MG63 (cell line): ENCODE data around the gene ZBTB16. TPM values are rescaled to one million over a fixed set of nuclear protein-coding genes. Genes with fewer than 3 reads are reported as not detected.

Experiments
- DNase-seq: peaks from one replicate; pipeline ENCODE4 v3.0.0-alpha.2; 2020
- H3K27me3 ChIP-seq: fragments of 250-450 bp; sonication (Bioruptor Pico); 2 replicates; pipeline ENCODE4 v1.5.1; 2020; ENCODE audit warnings: mild to moderate bottlenecking, moderate library complexity
- H3K36me3 ChIP-seq: fragments of 250-450 bp; sonication (Bioruptor Pico); 2 replicates; pipeline ENCODE4 v1.5.1; 2020; ENCODE audit warnings: mild to moderate bottlenecking, moderate library complexity
- H3K4me3 ChIP-seq: fragments of 250-450 bp; sonication (Bioruptor Pico); 2 replicates; pipeline ENCODE4 v1.5.1; 2020; ENCODE audit warnings: mild to moderate bottlenecking, moderate library complexity
- H3K9me3 ChIP-seq: fragments of 250-450 bp; sonication (Bioruptor Pico); 2 replicates; pipeline ENCODE4 v1.5.1; 2020; ENCODE audit warnings: mild to moderate bottlenecking, moderate library complexity
- total RNA-seq: library from RNA; depleted of rRNA; stranded (reverse); fragments of >200 nt; shearing (Covaris generic); gene quantifications from 2 replicates; pipeline ENCODE4 v1.2.3, GENCODE V29; 2014; ENCODE audit warnings: low replicate concordance

The ZBTB16 gene
- total RNA-seq, 1 experiment from 2014 or later, result not detected

DNA sequence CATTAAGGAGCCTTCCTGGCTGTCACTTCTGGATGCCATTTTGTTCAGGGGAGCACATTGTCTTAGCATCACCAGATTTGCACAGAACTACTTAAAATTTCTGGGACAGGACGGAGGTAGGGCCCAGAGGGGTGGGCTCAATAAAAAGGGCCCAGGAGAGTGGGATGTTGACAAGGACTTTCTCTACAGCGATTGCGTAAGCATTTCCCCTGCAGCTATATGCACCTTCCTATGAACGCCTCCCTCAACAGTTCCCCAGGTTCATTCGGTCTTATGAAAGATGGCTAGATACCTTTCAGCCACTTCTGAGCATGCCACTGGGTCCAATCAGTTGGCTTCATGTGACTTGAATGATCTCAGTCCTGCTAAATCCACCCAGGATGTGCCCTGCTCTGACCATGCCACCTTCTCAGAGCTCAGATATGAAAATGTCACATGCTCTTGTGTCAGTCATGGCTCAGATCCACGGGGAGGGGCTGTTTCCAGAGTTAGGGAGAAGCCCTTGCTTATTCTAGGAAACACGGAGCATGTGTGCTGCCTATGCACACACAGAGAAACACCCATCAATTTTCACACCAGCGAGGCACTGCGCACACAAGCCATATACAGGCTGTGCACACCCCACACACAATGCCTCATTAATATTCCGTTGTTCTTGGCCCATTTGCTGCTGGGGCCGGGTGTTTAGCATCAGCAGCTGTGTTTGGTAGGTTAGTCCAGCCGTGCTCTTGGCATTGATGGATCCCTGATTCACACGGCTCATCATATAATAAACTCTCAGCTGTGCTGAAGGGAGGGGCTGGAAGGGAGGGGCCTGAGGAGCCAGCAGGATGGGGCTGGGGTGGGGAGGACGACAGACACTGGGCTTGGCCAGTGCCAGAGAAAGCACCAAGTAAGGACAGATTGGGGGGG is 184.2 kb downstream of the ZBTB16 start:
- Histone ChIP-seq H3K4me3 (no peak overlapping the region), H3K9me3 (no peaks in the 10 kb centered on the region), H3K36me3 (no peaks in the 10 kb centered on the region), H3K27me3 (no peaks in the 10 kb centered on the region; the same call in 1 of the 2 replicates)
- peak; percentile 38 for DNase-seq

DNA sequence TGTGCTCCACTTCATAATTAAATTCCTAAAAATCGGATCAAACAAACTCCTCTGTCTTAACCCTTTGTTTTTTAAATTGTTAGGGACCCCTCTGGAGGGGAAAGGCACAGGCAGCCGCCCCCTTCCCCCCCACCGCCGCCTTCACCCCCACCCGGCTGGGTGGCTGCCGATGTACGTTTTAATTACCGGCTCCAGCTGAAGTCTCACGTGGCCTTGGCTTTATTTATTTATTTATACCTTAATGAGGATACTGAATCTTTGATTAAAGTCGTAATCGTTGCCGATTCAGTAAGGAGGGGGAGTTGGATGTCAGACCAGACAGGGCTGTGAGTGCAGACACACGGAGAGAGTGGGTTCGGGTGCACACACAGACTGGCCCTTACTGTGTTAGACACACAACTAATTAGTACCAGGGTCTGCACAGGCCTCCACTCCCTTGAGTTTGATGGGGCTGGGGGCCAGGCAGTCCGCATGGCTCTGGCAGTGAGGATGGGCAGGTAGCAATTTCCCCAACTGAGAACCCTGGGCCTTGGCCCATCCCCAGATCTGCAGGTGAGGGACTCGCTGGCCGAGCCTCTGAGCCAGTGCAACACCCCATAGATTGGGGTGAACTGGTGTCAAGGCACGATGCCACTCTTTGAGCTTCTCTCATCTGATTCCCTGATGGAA is 185.3 kb downstream of the ZBTB16 start:
- DNase-seq, result no peak
- Histone ChIP-seq H3K9me3 (no peaks in the 10 kb centered on the region), H3K27me3 (no peaks in the 10 kb centered on the region; the same call in 1 of the 2 replicates), H3K36me3 (no peaks in the 10 kb centered on the region), H3K4me3 (no peak overlapping the region)

GRCh38 chr11:114246321-114247069 is 187.0 kb downstream of the ZBTB16 start:
- Histone ChIP-seq H3K4me3 (no peak overlapping the region), H3K27me3 (no peaks in the 10 kb centered on the region; the same call in 1 of the 2 replicates), H3K36me3 (no peaks in the 10 kb centered on the region), H3K9me3 (no peaks in the 10 kb centered on the region)
- no peak for DNase-seq

DNA sequence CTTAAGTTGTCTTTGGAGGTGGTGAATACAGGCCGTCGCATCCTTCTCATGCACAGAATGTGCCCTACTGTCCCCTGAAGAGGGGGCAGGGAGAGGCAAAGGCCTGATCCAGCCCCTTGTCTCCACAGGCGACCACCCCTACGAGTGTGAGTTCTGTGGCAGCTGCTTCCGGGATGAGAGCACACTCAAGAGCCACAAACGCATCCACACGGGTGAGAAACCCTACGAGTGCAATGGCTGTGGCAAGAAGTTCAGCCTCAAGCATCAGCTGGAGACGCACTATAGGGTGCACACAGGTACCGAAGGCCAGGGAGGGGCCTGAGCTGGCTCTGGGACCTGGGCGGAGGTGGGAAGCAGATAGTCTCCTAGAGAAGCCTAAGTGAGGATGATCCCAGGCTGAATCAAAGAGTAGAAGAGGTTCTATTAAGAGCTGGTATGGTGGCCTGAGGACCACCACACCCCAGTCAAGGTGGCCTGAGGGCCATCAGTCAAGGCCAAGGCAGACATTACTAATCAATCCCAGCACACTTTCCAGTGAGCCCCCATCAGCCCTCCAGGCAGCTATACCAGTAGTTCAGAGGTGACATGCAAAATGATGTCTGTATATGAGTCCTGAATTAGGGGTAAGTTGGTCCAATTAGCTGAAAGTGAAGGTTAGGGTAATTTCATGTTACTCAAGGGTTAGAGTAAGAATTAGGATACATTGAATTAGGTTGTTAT is 187.7 kb downstream of the ZBTB16 start:
- H3K9me3 ChIP-seq, result no peaks in the 10 kb centered on the region
- H3K4me3 ChIP-seq, result no peak overlapping the region
- H3K36me3 ChIP-seq, result no peaks in the 10 kb centered on the region
- DNase-seq, result no peak
- no peaks in the 10 kb centered on the region; the same call in 1 of the 2 replicates for H3K27me3 ChIP-seq

- Histone ChIP-seq H3K9me3 (no peaks in the 10 kb centered on the region), H3K27me3 (no peaks in the 10 kb centered on the region; the same call in 1 of the 2 replicates), H3K36me3 (no peaks in the 10 kb centered on the region), H3K4me3 (no peak overlapping the region)
- DNase-seq, result no peak
These were observed 190.7 kb downstream of the ZBTB16 start for GRCh38 chr11:114250180-114250579.

DNA sequence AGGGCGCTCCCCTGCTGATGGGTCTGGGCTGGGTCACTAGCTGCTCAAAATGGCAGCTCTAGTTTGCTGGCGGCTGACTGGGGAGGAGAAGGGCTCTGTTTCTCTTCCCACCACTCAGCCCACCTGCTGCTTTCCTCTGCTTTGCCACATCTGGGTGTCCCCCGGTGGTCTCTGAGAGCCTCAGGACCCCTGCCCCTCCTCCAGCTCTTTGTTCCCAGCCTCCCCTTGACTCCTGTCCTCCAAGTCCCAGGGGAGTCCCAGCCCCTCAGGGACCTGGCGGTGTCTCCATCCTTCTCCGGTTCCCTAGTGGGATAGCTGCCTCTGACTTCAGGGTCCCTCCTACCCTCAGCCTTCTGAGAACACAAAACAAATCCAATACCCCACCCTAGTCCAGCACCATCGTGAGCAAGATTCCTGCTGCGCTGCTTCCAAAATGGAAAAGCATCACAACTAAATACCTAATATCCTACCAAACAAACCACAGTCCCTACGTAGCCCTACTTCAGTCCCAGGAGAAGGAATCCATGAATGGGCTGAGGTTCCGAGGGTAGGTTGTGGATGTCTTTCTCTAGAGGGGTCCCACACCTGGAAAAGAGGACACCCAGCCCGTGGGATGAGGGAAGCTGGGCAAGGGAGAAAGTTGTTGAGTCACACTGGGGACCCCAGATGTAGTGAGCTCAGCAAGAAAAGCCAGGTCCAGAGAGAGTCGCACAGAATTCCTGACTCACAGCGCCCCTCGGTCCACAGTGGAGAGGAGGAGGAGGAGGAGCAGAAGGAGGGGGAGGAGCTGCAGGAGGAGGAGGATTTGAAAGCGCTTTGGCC is 191.7 kb downstream of the ZBTB16 start:
- Histone ChIP-seq H3K9me3 (no peaks in the 10 kb centered on the region), H3K36me3 (no peaks in the 10 kb centered on the region), H3K27me3 (no peaks in the 10 kb centered on the region), H3K4me3 (no peak overlapping the region)
- no peak for DNase-seq

GRCh38 chr11:114251815-114252337 is 192.4 kb downstream of the ZBTB16 start:
- no peaks in the 10 kb centered on the region for H3K36me3 ChIP-seq
- H3K27me3 ChIP-seq, result no peaks in the 10 kb centered on the region
- DNase-seq, result no peak
- no peak overlapping the region for H3K4me3 ChIP-seq
- no peaks in the 10 kb centered on the region for H3K9me3 ChIP-seq

DNA sequence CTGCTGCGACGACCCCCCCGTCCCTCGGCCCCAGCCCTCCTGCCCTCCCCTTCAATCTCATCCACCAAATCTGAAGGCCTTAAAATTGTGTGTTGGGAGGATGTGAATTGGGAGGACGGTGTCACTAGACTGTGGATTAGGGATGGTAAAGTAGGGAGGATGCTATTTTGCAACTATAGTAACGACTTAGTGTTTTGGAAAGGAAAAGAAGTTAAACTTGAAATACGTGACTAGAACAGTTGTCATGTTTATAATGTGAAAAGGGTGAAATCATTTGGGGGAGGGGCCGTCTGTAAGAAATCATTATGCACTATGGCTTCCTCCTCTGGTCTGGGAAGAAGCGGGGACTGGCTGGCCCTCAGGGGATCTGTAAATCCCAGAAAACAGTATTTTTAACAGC is 193.3 kb downstream of the ZBTB16 start:
- Histone ChIP-seq H3K4me3 (no peak overlapping the region), H3K9me3 (no peaks in the 10 kb centered on the region), H3K36me3 (no peaks in the 10 kb centered on the region), H3K27me3 (no peaks in the 10 kb centered on the region)
- DNase-seq, result no peak

DNA sequence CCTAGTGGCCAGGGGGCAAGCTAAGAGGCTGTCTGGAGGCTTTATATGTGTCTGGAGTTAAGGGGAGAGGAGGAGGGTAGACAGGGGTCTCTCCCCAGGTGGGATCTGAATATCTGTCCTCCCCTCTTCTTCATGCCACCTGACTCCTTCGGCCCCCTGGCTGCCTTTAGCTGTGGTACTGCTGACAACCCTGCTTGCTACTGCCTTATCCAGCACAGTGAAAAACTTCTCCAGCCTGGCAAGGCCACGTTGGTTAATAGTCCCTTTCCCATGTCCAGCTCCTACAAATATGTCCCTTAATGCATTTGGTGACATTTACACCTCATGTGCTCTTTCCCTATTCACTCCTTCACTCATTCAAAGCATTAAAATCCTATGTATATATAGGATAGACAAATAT is 194.3 kb downstream of the ZBTB16 start:
- no peaks in the 10 kb centered on the region for H3K36me3 ChIP-seq
- no peak for DNase-seq
- H3K9me3 ChIP-seq, result no peaks in the 10 kb centered on the region
- H3K4me3 ChIP-seq, result no peak overlapping the region
- H3K27me3 ChIP-seq, result no peaks in the 10 kb centered on the region

DNA sequence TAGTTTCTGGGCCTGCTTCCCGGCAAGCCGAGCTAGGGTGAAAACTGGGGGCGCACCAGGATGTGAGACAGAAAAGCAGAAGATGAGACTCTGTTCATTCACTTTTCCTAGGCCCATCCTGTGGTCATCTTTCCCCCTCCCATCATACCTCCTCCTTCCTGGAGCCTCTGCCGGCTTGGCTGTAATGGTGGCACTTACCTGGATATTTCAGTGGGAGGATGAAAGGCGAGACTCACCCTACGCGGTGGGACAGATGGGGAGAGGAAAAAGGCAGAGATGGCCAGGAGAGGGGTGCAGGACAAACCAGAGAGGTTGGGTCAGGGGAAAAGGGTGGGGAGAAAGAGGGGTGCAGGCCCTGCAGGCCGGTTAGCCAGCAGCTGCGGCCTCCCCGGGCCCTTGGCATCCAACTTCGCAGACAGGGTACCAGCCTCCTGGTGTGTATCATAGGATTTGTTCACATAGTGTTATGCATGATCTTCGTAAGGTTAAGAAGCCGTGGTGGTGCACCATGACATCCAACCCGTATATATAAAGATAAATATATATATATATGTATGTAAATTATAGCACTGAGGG is 195.1 kb downstream of the ZBTB16 start:
- no peak overlapping the region for H3K4me3 ChIP-seq
- no peak for DNase-seq

GRCh38 chr11:114255289-114255688 is 195.8 kb downstream of the ZBTB16 start:
- Histone ChIP-seq H3K27me3 (no peaks in the 10 kb centered on the region), H3K9me3 (no peaks in the 10 kb centered on the region), H3K36me3 (no peaks in the 10 kb centered on the region), H3K4me3 (no peak overlapping the region)
- no peak for DNase-seq

More for the DNA sequence above, 195.1 kb downstream of the ZBTB16 start:
- Histone ChIP-seq H3K36me3 (no peaks in the 10 kb centered on the region), H3K9me3 (no peaks in the 10 kb centered on the region), H3K27me3 (no peaks in the 10 kb centered on the region)

DNA sequence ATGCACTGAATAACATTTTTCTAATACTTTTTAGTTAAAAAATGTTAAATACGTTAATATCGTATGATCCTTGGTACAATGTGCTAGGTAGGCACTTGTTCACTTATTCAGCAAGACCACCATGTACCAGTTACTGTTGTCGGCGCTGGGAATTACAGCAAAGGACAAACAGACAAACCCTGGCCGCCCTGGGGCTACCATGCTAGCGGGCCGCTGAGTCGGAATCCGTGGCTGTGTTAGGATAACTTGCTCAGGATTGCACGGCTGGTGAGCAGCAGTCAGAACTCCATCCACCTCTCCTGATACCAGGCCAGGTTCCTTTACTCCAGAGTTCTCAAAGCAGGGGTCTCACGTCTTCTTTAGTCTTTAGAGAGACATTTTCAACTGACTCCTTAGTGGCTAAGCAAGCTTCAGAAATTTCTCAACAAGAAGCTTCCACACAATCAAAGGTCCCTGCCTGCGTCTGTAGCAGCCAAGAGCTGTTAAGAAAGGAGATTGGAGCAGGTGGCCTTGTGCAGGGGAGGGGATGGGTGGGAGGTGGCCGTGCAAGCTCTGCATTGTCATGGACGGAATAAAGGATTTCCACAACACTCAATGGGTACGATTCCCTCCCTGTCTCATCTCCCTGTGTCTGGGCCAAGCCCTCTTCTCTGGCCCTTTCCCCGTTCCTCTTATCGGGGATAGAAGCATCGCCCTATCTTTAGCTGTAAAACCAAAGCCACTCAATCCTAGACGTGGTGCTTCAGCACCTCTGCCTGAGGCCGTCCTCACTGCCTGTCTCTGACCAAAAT is 196.9 kb downstream of the ZBTB16 start:
- Histone ChIP-seq H3K36me3 (no peaks in the 10 kb centered on the region), H3K4me3 (no peak overlapping the region), H3K27me3 (no peaks in the 10 kb centered on the region), H3K9me3 (no peaks in the 10 kb centered on the region)
- no peak for DNase-seq

DNA sequence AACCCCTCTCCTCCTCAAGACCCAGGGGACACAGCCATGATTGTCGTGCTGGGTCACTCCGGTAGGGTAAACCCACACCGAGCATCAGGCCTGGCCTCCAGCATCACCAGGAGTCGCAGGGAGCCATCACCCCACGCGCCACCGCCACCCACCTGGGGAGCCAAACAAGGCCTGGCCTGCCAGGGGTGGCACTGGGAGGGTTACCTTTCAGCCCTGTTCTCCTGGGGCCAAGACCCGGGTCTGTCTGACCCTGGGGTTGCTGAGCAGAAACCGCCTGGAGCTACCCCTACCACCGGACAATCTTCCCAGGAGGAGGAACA is 197.4 kb downstream of the ZBTB16 start:
- no peak overlapping the region for H3K4me3 ChIP-seq
- no peaks in the 10 kb centered on the region for H3K36me3 ChIP-seq
- no peaks in the 10 kb centered on the region for H3K9me3 ChIP-seq
- no peak for DNase-seq
- H3K27me3 ChIP-seq, result no peaks in the 10 kb centered on the region

DNA sequence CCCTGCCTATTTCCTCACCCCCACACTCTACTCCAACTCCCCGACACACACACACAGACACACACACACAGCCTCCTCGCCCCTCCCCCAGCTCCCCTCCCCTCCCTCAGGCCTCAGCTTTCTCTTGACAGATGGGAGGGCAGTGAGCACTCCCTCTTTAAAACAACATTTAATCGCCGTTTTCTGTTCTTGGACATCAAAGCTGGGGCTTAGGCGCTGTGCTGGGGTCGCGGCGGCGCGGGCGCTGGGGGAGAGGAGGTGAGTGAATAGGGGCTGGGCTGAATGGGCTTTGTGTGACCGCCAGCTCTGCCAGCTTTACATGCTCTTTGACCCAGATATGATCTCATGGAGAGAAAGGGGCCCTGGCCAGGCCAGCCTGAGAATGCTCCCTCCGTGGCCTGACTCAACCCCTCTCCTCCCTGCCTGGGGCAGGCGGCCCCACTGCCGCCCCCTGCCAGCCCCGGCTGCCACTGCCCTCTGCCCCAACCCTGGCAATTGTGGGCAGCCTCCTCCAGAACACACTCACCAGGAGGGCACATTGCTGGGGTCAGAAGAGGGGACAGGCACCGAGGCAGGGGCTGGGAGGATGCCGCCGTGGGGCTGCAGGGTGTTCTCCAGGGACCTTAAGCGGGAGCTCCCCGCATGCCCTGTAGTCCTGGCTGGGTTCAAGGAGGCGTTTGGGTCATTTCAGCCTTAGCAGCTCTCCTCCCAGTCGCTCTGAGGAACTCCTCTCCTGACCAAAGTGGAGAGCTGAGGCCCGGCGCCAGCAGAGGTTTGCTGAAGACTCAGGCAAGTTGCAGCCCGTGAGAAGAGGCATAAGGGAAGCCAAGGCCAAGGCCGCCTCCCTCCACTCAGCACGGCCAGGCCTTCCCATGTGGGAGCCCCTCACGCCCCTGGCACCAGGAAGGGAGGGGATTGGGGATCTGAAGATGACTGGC is 198.4 kb downstream of the ZBTB16 start:
- no peaks in the 10 kb centered on the region for H3K9me3 ChIP-seq
- no peak overlapping the region for H3K4me3 ChIP-seq
- no peaks in the 10 kb centered on the region for H3K36me3 ChIP-seq
- DNase-seq, result peak; percentile 32
- H3K27me3 ChIP-seq, result no peaks in the 10 kb centered on the region
